Suprapubic skin (tissue), 4 donors: ENCODE data around the gene UVRAG.

Source experiments
- EP300 ChIP-seq: sonication (generic); formaldehyde crosslinking; IDR thresholded peaks from one replicate; pipeline ENCODE4 v1.6.1; 2017; ENCODE audit warnings: antibody characterized with exemption
- POLR2A ChIP-seq, 2 donors: fragments of 450-650 bp; IDR thresholded peaks; one replicate each; pipeline ENCODE4 v1.6.1; 2017; ENCODE audit warnings: antibody characterized with exemption in 2 of 2, mild to moderate bottlenecking in 2 of 2, moderate library complexity in 2 of 2
- POLR2AphosphoS5 ChIP-seq, 3 donors: sonication (generic); formaldehyde crosslinking; IDR thresholded peaks; one replicate each; pipeline ENCODE4 v1.6.1; 2017; ENCODE audit warnings: antibody characterized with exemption in 3 of 3

- no peak for TF ChIP-seq POLR2A (IDR thresholded peaks at IDR 0.05)
- no peak for TF ChIP-seq POLR2AphosphoS5 (IDR thresholded peaks at IDR 0.05)
- no peak for TF ChIP-seq EP300
Measured at GRCh38 chr11:75845324-75845723, 30.3 kb downstream of the UVRAG start.
